SK-N-SH (cell line): ENCODE data around the gene ASB15. TPM values are rescaled to one million over a fixed set of nuclear protein-coding genes. Genes with fewer than 3 reads are reported as not detected.
A peak's percentile ranks its signal among the peaks of the same experiment; 100 is the strongest.

Experiments
- CTCF ChIA-PET: fragments of 300-600, 350-600 bp; formaldehyde crosslinking; extraction: SDS; loops from one replicate; lab custom pipeline; 2021; lab: Yijun Ruan, JAX
- POLR2A ChIA-PET: fragments of 350-600 bp; sonication (Branson Sonifier 250); formaldehyde crosslinking; extraction: SDS; loops from one replicate; lab custom pipeline; 2020; ENCODE audit warnings: antibody characterized with exemption, inconsistent platforms; lab: Yijun Ruan, JAX
- DNase-seq: peaks from one replicate; pipeline ENCODE4 v3.0.0; 2012
- H2AFZ ChIP-seq: fragments of 200-600 bp; sonication (generic); 2 replicates; pipeline ENCODE4 v1.8.1; 2016; ENCODE audit warnings: antibody characterized with exemption, mild to moderate bottlenecking, low read depth
- H3F3A ChIP-seq: fragments of 200-600 bp; sonication (generic); replicated peaks from 2 replicates; pipeline ENCODE3; 2016; ENCODE audit warnings: antibody characterized with exemption, mild to moderate bottlenecking; ENCODE audit not compliant: insufficient read depth
- H3K27ac ChIP-seq, 2 experiments: fragments of 200-500 bp in 1 of 2; fragments of 200-600 bp in 1 of 2; sonication (Bioruptor generic) in 1 of 2; sonication (generic), shearing (Covaris generic) in 1 of 2; 2 replicates each; pipeline versions ENCODE4 v1.5.1 to v1.6.1; 2014 to 2016; ENCODE audit warnings: low read depth in 2 of 2, inconsistent platforms in 1 of 2, low read length in 1 of 2, mild to moderate bottlenecking in 1 of 2, mixed read lengths in 1 of 2
- H3K27me3 ChIP-seq: fragments of 200-600 bp; sonication (generic), shearing (Covaris generic); 2 replicates; pipeline ENCODE4 v1.6.1; 2016; ENCODE audit warnings: mixed run types; ENCODE audit not compliant: insufficient read depth
- H3K36me3 ChIP-seq, 2 experiments: fragments of 200-500 bp in 1 of 2; fragments of 200-600 bp in 1 of 2; sonication (Bioruptor generic) in 1 of 2; sonication (generic) in 1 of 2; replicated peaks in 1 of 2; 2 replicates each; pipeline versions ENCODE3 to v1.5.1; 2014 to 2016; ENCODE audit warnings: low read length in 1 of 2, mild to moderate bottlenecking in 1 of 2; ENCODE audit not compliant: insufficient read depth in 2 of 2, control insufficient read depth in 1 of 2
- H3K4me1 ChIP-seq, 2 experiments: fragments of 200-500 bp in 1 of 2; fragments of 200-600 bp in 1 of 2; sonication (Bioruptor generic) in 1 of 2; sonication (generic), shearing (Covaris generic) in 1 of 2; 2 replicates each; pipeline versions ENCODE4 v1.5.1 to v1.6.1; 2014 to 2016; ENCODE audit warnings: low read depth in 1 of 2, low read length in 1 of 2, mixed run types in 1 of 2; ENCODE audit not compliant: insufficient read depth in 2 of 2, control insufficient read depth in 1 of 2
- H3K4me2 ChIP-seq: fragments of 200-600 bp; sonication (generic), shearing (Covaris generic); 2 replicates; pipeline ENCODE4 v1.6.1; 2017; ENCODE audit warnings: mixed run types
- H3K4me3 ChIP-seq, 2 experiments: fragments of 200-500 bp in 1 of 2; fragments of 200-600 bp in 1 of 2; sonication (Bioruptor generic) in 1 of 2; sonication (generic), shearing (Covaris generic) in 1 of 2; 2 replicates each; pipeline versions ENCODE4 v1.5.1 to v1.8.1; 2014 to 2016; ENCODE audit warnings: low read depth in 2 of 2, inconsistent platforms in 1 of 2, low read length in 1 of 2, mild to moderate bottlenecking in 1 of 2, mixed read lengths in 1 of 2, moderate library complexity in 1 of 2
- H3K79me2 ChIP-seq: fragments of 200-600 bp; sonication (generic); 2 replicates; pipeline ENCODE4 v1.8.1; 2017; ENCODE audit warnings: mild to moderate bottlenecking; ENCODE audit not compliant: insufficient read depth
- H3K9ac ChIP-seq: fragments of 200-600 bp; sonication (generic); 2 replicates; pipeline ENCODE4 v1.6.1; 2017; ENCODE audit warnings: mixed run types
- H3K9me2 ChIP-seq: fragments of 200-600 bp; sonication (generic); 2 replicates; pipeline ENCODE4 v1.6.1; 2017; ENCODE audit warnings: mixed run types
- H3K9me3 ChIP-seq: fragments of 200-600 bp; sonication (generic); 2 replicates; pipeline ENCODE4 v1.6.1; 2017; ENCODE audit warnings: mixed run types, mild to moderate bottlenecking, moderate library complexity
- H4K20me1 ChIP-seq: fragments of 200-600 bp; sonication (generic); 2 replicates; pipeline ENCODE4 v1.6.1; 2017; ENCODE audit warnings: mild to moderate bottlenecking, mixed run types; ENCODE audit not compliant: insufficient read depth
- CHD2 ChIP-seq: fragments of 150-350 bp; IDR thresholded peaks from 2 replicates; pipeline ENCODE4 v1.6.1; 2018; ENCODE audit warnings: low read length; ENCODE audit not compliant: partially characterized antibody
- EP300 ChIP-seq, 2 experiments: IDR thresholded peaks; 2 replicates each; pipeline versions ENCODE4 v1.4.0 to v1.6.1; 2012; ENCODE audit warnings: borderline replicate concordance in 1 of 2, low read depth in 1 of 2, low read length in 1 of 2
- EZH2phosphoT487 ChIP-seq: fragments of 200-600 bp; sonication (generic); IDR thresholded peaks from 2 replicates; pipeline ENCODE4 v1.6.1; 2017; ENCODE audit warnings: low read depth, mixed run types, mild to moderate bottlenecking, antibody characterized with exemption, moderate library complexity, borderline replicate concordance
- FOSL2 ChIP-seq: IDR thresholded peaks from 2 replicates; pipeline ENCODE4 v1.4.0; 2012; ENCODE audit warnings: low read depth, mild to moderate bottlenecking, moderate library complexity, borderline replicate concordance
- FOXJ3 ChIP-seq: sonication (generic); formaldehyde crosslinking; IDR thresholded peaks from 2 replicates; pipeline ENCODE4 v1.5.1; 2020; ENCODE audit warnings: mild to moderate bottlenecking, missing genetic modification reagents
- FOXM1 ChIP-seq: IDR thresholded peaks from 2 replicates; pipeline ENCODE4 v1.4.0; 2012; ENCODE audit warnings: low read depth, mild to moderate bottlenecking
- JUND ChIP-seq: IDR thresholded peaks from 2 replicates; pipeline ENCODE4 v1.4.0; 2012
- MEF2A ChIP-seq: IDR thresholded peaks from 2 replicates; pipeline ENCODE4 v1.4.0; 2012; ENCODE audit warnings: low read depth, borderline replicate concordance
- NRF1 ChIP-seq: IDR thresholded peaks from 2 replicates; pipeline ENCODE4 v1.6.1; 2012; ENCODE audit warnings: low read depth, mild to moderate bottlenecking, low read length
- RAD21 ChIP-seq: IDR thresholded peaks from 2 replicates; pipeline ENCODE4 v1.6.1; 2012; ENCODE audit warnings: mild to moderate bottlenecking, low read length
- RFX5 ChIP-seq: IDR thresholded peaks from 2 replicates; pipeline ENCODE4 v1.6.1; 2012; ENCODE audit warnings: mild to moderate bottlenecking, improper control_type of control experiment, low read length
- RXRA ChIP-seq: IDR thresholded peaks from 2 replicates; pipeline ENCODE4 v1.4.0; 2012; ENCODE audit warnings: low read depth, mild to moderate bottlenecking, borderline replicate concordance
- SIN3A ChIP-seq: IDR thresholded peaks from 2 replicates; pipeline ENCODE4 v1.6.1; 2012; ENCODE audit warnings: low read depth, mild to moderate bottlenecking, low read length, moderate library complexity, borderline replicate concordance
- SMC3 ChIP-seq: IDR thresholded peaks from 2 replicates; pipeline ENCODE4 v1.6.1; 2012; ENCODE audit warnings: low read depth, low read length, improper control_type of control experiment
- TAF1 ChIP-seq: IDR thresholded peaks from 2 replicates; pipeline ENCODE4 v1.6.1; 2012; ENCODE audit warnings: low read depth, mild to moderate bottlenecking, low read length, moderate library complexity, borderline replicate concordance
- WGBS: methylation state at CpG from one replicate; pipeline ENCODE4 v1.1.6; 2017; ENCODE audit warnings: low lambda C conversion rate; 5-methylcytosine and 5-hydroxymethylcytosine counted together
- polyA plus RNA-seq, 3 experiments: library from polyadenylated mRNA; depleted of rRNA; stranded (reverse); fragments of >200 nt; gene quantifications; 2 replicates each; pipeline ENCODE4 v1.2.3, GENCODE V29; 2012
- TF ChIP-seq, protein P1 (sequence below): fragments of 200-600 bp; sonication (generic); IDR thresholded peaks from 2 replicates; pipeline ENCODE4 v1.6.1; 2017; ENCODE audit warnings: antibody characterized with exemption, mild to moderate bottlenecking, moderate library complexity
- TF ChIP-seq, protein P2 (sequence below): fragments of 150-350 bp; IDR thresholded peaks from 2 replicates; pipeline ENCODE4 v1.6.1; 2016; ENCODE audit warnings: mild to moderate bottlenecking, low read depth, low read length
- TF ChIP-seq, protein P3 (sequence below): IDR thresholded peaks from 2 replicates; pipeline ENCODE4 v1.4.0; 2012; ENCODE audit warnings: low read depth
- TF ChIP-seq, protein P4 (sequence below): fragments of 150-350 bp; IDR thresholded peaks from 2 replicates; pipeline ENCODE4 v1.6.1; 2017; ENCODE audit warnings: antibody characterized with exemption, low read length, low read depth, borderline replicate concordance

Gene ASB15
- polyA plus RNA-seq, 1 of the 3 experiments (the other 2 are of a cell fraction): not detected

DNA sequence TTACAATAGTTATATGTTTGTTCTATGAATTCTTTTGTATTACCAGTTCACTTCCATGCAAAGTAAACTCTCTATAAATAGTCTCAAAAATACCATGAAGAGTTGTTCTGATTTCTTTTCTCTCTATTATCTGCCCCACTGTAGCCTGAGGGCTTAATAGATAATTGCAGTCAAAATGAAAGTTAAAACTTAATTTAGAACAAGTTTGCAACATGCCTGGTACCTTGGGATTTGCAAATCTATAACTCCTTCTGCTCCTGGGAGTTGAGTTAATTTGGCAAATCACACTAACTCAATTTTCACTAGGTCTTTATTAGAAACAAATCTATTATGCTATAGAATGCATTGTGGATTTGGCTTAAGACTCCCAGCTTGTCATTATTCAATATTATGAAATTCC, 22.2 kb upstream of the ASB15 start:
- Histone ChIP-seq H3K79me2 (no peaks in the 10 kb centered on the region), H3K4me1 (no peaks in the 10 kb centered on the region; a peak in 1 of 4 replicates), H3K27me3 (peaks cover 13% of the 10 kb centered on the region; the same call in 1 of the 2 replicates), H3K4me2 (no peak overlapping the region), H3K27ac (no peak overlapping the region), H3K9me2 (no peaks in the 10 kb centered on the region), H3K36me3 (no peaks in the 10 kb centered on the region), H3K9ac (no peak overlapping the region), H3K9me3 (no peaks in the 10 kb centered on the region)
- POLR2A ChIA-PET: no interaction called here
- DNase-seq: no peak
- TF ChIP-seq, protein P1, sequence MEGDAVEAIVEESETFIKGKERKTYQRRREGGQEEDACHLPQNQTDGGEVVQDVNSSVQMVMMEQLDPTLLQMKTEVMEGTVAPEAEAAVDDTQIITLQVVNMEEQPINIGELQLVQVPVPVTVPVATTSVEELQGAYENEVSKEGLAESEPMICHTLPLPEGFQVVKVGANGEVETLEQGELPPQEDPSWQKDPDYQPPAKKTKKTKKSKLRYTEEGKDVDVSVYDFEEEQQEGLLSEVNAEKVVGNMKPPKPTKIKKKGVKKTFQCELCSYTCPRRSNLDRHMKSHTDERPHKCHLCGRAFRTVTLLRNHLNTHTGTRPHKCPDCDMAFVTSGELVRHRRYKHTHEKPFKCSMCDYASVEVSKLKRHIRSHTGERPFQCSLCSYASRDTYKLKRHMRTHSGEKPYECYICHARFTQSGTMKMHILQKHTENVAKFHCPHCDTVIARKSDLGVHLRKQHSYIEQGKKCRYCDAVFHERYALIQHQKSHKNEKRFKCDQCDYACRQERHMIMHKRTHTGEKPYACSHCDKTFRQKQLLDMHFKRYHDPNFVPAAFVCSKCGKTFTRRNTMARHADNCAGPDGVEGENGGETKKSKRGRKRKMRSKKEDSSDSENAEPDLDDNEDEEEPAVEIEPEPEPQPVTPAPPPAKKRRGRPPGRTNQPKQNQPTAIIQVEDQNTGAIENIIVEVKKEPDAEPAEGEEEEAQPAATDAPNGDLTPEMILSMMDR: no peak
- TF ChIP-seq JUND (no peak), SIN3A (no peak), RXRA (no peak), EP300 (IDR thresholded peaks at IDR 0.05; ENCODE audit: borderline replicate concordance in 1 of 2, low read depth in 1 of 2, low read length in 1 of 2) (no peak), SMC3 (no peak)
- TF ChIP-seq, protein P2, sequence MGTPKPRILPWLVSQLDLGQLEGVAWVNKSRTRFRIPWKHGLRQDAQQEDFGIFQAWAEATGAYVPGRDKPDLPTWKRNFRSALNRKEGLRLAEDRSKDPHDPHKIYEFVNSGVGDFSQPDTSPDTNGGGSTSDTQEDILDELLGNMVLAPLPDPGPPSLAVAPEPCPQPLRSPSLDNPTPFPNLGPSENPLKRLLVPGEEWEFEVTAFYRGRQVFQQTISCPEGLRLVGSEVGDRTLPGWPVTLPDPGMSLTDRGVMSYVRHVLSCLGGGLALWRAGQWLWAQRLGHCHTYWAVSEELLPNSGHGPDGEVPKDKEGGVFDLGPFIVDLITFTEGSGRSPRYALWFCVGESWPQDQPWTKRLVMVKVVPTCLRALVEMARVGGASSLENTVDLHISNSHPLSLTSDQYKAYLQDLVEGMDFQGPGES: no peak
- TF ChIP-seq, all 33 proteins: peak for 0
- Histone ChIP-seq H4K20me1 (no peaks in the 10 kb centered on the region), H2AFZ (no peak overlapping the region), H3K4me3 (no peak overlapping the region), H3F3A (no peaks in the 10 kb centered on the region)
- CTCF ChIA-PET: interaction anchor here (3.4 to 4.0 kb wide), 2 partner anchors 12 to 293 kb away, joined by 17 to 23 read pairs; no protein-coding TSS in a partner anchor

DNA sequence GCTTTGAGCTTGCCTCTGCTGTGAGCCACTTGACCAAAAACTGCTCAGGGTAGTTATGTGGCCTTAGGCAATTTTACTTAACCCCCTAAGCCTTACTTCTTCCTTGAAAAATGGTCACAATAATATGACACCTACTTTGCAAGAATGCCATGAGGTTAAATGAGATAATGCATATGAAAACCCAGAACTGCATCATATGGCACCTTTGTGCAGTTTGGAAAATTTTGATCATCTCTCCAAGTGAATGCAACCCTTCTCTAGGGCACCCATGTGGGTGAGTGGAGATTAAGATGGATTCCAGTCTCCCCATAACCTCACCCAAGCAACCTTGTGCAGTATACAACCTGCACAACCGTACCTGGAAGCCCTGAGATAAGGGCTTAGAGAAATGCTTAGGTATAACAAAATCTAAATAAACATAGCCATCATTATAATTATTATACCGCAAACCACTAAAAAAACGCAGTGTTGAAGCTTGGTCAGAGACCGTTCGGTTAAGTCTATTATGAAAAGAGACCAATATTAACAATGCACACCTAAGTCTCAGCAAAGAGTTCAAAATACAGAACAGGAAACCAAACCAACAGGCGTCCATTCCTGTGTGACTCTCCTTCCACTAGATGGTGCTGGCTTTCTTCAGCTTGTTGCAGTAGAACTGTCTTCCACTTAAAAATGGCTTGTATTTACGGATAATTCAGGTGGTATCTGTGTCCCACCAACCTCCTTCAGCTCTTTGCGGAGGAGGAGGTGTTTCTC, 21.0 kb upstream of the ASB15 start:
- Histone ChIP-seq H4K20me1 (no peaks in the 10 kb centered on the region), H2AFZ (no peak overlapping the region), H3K27ac (no peak overlapping the region), H3K9me2 (no peaks in the 10 kb centered on the region), H3K4me3 (no peak overlapping the region; a peak in 1 of 4 replicates), H3K4me1 (no peaks in the 10 kb centered on the region; a peak in 1 of 4 replicates), H3F3A (no peaks in the 10 kb centered on the region), H3K36me3 (no peaks in the 10 kb centered on the region), H3K79me2 (no peaks in the 10 kb centered on the region), H3K4me2 (no peak overlapping the region), H3K27me3 (peaks cover 13% of the 10 kb centered on the region; the same call in 1 of the 2 replicates), H3K9ac (no peak overlapping the region), H3K9me3 (no peaks in the 10 kb centered on the region)
- ChIA-PET POLR2A (no interaction called here), CTCF (interaction anchor here (0.6 to 4.0 kb wide), 33 partner anchors 10 to 335 kb away, joined by 3 to 23 read pairs (median 4); partner anchors contain the start of genes NDUFA5 and WASL)
- 37% methylated on average over 8 of the region's 8 CpGs for WGBS
- DNase-seq: peak; percentile 34
- no peak for TF ChIP-seq TAF1
- TF ChIP-seq, protein P3, sequence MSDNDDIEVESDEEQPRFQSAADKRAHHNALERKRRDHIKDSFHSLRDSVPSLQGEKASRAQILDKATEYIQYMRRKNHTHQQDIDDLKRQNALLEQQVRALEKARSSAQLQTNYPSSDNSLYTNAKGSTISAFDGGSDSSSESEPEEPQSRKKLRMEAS: no peak
- no peak for TF ChIP-seq JUND
- no peak for TF ChIP-seq FOSL2
- no peak for TF ChIP-seq EZH2phosphoT487
- no peak for TF ChIP-seq MEF2A
- TF ChIP-seq SMC3: peak; percentile 83
- TF ChIP-seq NRF1: no peak
- TF ChIP-seq RAD21: peak; percentile 90
- TF ChIP-seq, protein P1: peak; percentile 84
- TF ChIP-seq EP300 (IDR thresholded peaks at IDR 0.05; ENCODE audit: borderline replicate concordance in 1 of 2, low read depth in 1 of 2, low read length in 1 of 2): no peak
- no peak for TF ChIP-seq FOXM1
- TF ChIP-seq FOXJ3 (CRISPR knock-in tag): no peak
- no peak for TF ChIP-seq CHD2
- TF ChIP-seq, protein P4, sequence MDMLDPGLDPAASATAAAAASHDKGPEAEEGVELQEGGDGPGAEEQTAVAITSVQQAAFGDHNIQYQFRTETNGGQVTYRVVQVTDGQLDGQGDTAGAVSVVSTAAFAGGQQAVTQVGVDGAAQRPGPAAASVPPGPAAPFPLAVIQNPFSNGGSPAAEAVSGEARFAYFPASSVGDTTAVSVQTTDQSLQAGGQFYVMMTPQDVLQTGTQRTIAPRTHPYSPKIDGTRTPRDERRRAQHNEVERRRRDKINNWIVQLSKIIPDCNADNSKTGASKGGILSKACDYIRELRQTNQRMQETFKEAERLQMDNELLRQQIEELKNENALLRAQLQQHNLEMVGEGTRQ: no peak
- TF ChIP-seq RFX5: no peak
